ENCODE measurements around the gene SPTB. TPM values are rescaled to one million over a fixed set of nuclear protein-coding genes. Genes with fewer than 3 reads are reported as not detected.

The SPTB gene
- polyA plus RNA-seq, 1 donor from 2014 or later = 0.06 TPM

DNA sequence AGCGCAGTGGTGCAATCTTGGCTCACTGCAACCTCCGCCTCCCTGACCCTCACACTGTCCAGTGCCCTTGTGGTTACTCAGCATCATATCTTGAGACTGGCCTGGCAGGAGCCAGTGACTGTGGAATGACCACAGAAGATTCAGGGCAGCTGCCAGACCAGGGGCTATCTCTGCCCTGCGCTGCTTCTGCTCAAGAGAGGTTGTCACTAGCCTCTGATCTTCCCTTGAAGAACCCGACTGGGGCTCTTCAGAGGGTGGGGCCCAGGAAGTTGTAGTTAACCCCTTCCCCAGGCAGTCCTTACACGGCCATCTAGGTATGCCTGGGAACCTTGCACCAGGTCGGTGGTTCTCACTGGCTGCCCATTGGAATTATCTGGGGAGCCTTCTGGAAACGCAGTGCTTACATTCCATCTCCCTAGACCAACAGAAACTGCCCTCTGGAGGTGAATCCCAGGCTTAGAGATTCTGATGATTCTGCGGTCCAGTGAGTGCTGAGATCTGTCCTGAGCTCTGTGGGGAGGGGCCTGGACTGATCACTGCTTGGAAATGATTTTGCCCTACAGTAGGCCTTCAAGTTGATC is 134.1 kb downstream of the SPTB start:
- Mint-ChIP-seq H3K36me3 (no peaks in the 10 kb centered on the region), H3K4me3 (no peak overlapping the region), H3K4me1 (no peaks in the 10 kb centered on the region), H3K9me3 (no peaks in the 10 kb centered on the region), H3K27me3 (peaks cover 2% of the 10 kb centered on the region), H3K27ac (no peak overlapping the region)

DNA sequence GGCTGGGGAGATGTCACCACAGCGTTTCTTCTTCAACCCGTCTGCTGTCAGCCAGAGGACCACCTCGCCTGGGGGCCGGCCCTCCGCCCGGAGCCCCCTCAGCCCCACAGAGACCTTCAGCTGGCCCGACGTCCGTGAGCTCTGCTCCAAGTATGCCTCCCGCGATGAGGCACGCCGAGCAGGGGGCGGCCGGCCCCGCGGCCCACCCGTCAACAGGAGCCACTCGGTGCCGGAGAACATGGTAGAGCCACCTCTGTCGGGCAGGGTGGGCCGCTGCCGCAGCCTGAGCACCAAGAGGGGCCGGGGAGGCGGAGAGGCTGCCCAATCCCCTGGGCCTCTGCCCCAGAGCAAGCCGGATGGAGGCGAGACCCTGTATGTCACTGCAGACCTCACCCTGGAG is 136.6 kb downstream of the SPTB start:
- Mint-ChIP-seq H3K36me3 (no peaks in the 10 kb centered on the region), H3K4me3 (no peak overlapping the region), H3K4me1 (no peaks in the 10 kb centered on the region), H3K9me3 (no peaks in the 10 kb centered on the region), H3K27me3 (peaks cover 2% of the 10 kb centered on the region), H3K27ac (no peak overlapping the region)

DNA sequence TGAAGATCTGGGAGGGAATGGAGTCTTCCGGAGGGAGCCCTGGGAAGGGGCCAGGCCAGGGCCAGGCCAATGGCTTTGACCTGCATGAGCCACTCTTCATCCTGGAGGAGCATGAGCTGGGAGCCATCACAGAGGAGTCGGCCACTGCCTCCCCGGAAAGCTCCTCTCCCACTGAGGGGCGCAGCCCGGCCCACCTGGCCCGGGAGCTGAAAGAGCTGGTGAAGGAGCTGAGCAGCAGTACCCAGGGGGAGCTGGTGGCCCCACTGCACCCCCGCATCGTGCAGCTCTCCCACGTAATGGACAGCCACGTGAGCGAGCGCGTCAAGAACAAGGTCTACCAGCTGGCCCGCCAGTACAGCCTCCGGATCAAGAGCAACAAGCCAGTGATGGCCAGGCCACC is 137.7 kb downstream of the SPTB start:
- Mint-ChIP-seq H3K27me3 (peaks cover 2% of the 10 kb centered on the region), H3K4me3 (no peak overlapping the region), H3K27ac (no peak overlapping the region), H3K36me3 (no peaks in the 10 kb centered on the region), H3K4me1 (no peaks in the 10 kb centered on the region), H3K9me3 (no peaks in the 10 kb centered on the region)

DNA sequence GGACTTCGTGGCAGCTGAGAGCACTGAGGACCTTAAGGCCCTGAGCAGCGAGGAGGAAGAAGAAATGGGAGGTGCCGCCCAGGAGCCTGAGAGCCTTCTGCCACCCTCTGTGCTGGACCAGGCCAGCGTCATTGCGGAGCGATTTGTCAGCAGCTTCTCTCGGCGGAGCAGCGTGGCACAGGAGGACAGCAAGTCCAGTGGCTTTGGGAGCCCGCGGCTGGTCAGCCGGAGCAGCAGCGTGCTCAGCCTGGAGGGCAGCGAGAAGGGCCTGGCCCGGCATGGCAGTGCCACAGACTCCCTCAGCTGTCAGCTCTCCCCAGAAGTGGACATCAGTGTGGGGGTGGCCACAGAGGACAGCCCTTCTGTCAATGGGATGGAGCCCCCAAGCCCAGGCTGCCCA is 138.5 kb downstream of the SPTB start:
- no peak overlapping the region for H3K27ac Mint-ChIP-seq
- no peak overlapping the region for H3K4me3 Mint-ChIP-seq
- H3K4me1 Mint-ChIP-seq = no peaks in the 10 kb centered on the region
- no peaks in the 10 kb centered on the region for H3K9me3 Mint-ChIP-seq
- H3K36me3 Mint-ChIP-seq = no peaks in the 10 kb centered on the region
- peaks cover 2% of the 10 kb centered on the region for H3K27me3 Mint-ChIP-seq

DNA sequence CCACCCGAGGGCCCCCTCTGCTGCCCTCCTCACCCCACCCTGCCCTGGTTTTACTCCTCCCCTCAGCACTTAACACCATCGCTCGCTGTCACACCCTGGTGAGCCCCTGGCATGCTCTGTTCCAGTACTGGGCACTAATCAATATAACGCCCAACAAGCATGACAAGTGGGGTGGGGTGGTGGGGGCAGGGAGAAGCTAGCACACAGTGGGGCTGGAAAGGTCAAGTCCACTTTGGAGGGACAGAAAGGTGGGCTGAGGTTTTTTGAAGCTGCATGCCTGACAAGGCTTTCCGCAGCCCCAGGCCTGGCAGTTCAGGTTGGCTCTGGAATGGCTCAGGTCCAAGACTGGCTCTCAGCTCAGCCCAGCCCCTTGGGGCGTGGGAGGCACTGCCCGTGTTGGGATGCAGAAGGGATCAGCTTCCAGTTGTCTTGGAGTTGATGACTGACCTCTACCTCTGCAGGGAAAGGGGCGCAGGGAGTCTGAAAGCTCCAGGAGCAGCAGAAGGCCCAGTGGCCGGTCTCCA is 141.4 kb downstream of the SPTB start:
- H3K27me3 Mint-ChIP-seq = peaks cover 2% of the 10 kb centered on the region
- no peaks in the 10 kb centered on the region for H3K9me3 Mint-ChIP-seq
- H3K27ac Mint-ChIP-seq = no peak overlapping the region
- H3K36me3 Mint-ChIP-seq = no peaks in the 10 kb centered on the region
- H3K4me3 Mint-ChIP-seq = no peak overlapping the region
- H3K4me1 Mint-ChIP-seq = no peaks in the 10 kb centered on the region

DNA sequence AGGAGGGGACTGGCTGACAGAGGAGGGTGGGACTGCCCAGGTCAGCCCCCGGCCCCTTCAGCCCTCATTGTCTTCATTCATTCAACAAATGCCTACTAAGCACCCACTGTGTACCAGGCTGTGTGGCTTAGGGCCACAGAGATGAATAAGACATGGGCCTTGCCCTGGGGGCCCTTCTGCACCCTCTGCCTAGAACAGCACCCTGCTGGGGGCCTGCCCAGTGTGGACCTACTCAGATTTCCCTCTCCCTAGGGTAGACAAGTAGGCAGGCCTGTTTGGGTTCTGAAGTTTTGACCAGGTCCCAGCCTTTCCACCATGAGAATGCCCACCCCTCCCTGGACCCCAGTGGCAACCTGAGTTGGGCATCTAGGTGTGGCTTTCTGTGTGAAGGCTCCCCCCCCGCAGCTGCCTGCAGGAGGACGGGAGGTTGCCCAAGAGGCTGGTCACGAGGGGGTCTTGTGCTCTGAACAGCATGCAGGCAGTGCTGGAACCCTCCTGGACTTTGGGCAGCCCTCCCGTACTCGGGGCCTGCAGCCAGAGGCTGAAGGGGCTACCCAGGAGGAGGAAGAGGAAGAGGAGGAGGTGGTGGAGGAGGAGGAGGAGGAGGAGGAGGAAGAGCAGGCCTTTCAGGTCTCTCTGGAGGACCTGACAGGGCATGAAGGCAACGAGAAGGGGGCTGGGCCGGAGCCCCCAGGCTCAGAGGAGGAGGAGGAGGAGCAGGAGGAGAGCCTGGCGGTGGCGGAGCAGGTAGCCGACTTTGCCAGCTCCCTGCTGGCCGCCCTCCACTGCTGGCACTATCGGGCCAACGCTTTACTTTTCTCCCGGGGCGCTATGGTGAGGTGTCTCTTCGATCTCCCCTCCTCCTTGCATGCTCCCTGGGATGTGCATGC is 142.1 kb downstream of the SPTB start:
- H3K27ac Mint-ChIP-seq = no peak overlapping the region
- H3K27me3 Mint-ChIP-seq = peaks cover 2% of the 10 kb centered on the region
- no peaks in the 10 kb centered on the region for H3K9me3 Mint-ChIP-seq
- no peaks in the 10 kb centered on the region for H3K4me1 Mint-ChIP-seq
- no peaks in the 10 kb centered on the region for H3K36me3 Mint-ChIP-seq
- no peak overlapping the region for H3K4me3 Mint-ChIP-seq

DNA sequence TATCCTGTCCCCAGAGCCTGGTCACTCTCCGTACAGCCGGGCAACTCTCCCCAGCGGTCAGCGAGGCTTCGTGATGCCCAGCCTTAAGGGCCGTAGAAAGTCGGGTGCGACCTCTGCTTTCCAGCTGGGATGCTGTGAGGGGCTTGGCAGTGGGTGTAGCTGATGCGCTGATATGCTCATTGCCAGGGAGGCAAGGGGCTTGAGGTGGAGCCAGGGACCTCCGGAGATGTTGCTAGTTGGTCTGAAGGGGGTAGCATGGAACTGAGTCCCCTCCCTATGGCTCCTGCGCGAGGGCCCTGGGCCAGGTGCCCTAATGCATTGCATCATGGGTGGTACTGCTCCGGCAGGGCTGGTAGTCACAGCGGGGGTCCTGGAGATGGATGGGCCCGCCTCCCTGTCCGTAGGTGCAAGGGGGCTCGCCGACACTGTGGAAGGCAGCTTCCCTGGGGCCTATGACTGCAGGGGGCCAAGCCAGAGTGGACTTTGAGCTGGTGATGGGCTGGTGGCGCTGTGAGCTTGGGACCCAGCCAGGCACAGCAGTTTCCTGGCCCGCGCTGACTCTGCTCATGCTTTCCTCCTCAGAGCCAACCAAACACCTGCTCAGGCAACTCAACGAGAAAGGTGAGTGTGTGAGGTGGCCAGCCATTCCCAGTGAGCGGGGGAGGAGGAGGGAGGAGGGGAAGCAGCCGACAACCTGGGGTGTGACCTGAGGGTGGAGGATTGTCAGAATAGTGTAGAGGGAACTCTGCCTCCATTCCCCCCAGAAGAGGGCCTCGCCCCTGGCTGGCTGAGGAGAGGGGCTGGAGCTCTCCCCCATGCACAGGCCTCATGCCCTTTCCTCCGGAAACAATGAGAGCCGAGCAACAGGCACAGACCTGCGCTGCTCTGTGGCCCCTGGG is 143.2 kb downstream of the SPTB start:
- Mint-ChIP-seq H3K9me3 (no peaks in the 10 kb centered on the region), H3K27me3 (no peaks in the 10 kb centered on the region), H3K27ac (no peak overlapping the region), H3K36me3 (no peaks in the 10 kb centered on the region), H3K4me3 (no peak overlapping the region), H3K4me1 (no peaks in the 10 kb centered on the region)

DNA sequence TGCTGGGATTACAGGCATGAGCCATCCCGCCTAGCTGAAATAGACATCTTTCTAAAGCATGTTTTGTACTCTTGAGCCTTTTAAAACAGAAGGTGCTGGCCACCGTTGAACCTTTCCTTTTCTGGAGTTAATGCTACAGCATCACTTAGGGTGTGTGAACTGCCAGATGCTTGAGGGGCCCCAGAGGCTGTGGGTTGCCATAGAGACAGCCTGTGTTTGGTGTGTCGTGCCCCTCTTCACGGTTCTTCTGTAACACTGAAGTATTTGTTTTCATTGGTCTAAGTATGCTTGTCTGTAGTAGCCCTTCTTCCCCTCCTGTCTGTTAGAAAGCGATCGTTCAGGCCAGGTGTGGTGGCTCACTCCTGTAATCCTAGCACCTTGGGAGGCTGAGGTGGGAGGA is 144.7 kb downstream of the SPTB start:
- no peaks in the 10 kb centered on the region for H3K4me1 Mint-ChIP-seq
- H3K36me3 Mint-ChIP-seq = no peaks in the 10 kb centered on the region
- H3K9me3 Mint-ChIP-seq = no peaks in the 10 kb centered on the region
- no peaks in the 10 kb centered on the region for H3K27me3 Mint-ChIP-seq
- no peak overlapping the region for H3K4me3 Mint-ChIP-seq
- H3K27ac Mint-ChIP-seq = no peak overlapping the region

DNA sequence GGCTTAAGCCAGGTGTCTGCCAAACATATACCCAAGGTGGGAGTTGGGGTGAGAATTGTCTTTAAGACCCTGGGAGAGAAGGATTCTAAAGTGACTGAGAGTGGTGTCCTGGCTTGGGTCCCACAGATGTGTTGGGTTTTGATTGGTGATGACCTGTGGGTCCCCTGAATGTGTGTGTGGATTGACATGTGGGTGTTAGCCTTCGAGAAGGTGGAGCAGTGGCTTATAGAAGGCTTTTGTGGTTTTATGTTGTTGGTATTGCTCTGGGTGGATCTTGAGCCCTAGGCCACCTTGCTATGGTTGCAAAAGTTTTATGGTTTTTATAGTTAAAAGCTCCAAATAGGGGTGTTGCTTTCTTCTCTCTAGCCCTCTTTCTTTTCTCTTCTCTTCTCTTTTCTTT is 145.8 kb downstream of the SPTB start:
- Mint-ChIP-seq H3K27ac (no peak overlapping the region), H3K4me3 (no peak overlapping the region), H3K9me3 (no peaks in the 10 kb centered on the region), H3K4me1 (no peaks in the 10 kb centered on the region), H3K27me3 (no peaks in the 10 kb centered on the region), H3K36me3 (no peaks in the 10 kb centered on the region)

DNA sequence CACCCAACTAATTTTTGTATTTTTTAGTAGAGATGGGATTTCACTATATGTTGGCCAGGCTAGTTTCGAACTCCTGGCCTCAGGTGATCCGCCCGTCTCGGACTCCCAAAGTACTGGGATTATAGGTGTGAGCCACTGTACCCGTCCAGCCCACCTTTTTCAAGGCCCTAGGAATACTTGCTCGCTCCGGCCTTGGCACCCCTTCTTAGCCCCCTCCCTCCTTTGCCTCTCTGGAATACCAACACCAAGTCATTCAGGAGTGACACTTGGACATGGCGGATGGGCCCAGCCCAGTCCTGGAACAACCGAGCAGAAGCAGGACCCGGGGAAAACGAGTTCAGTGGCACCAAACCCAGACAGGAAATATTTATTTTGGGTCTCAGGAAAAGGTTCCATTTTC is 146.4 kb downstream of the SPTB start:
- no peaks in the 10 kb centered on the region for H3K36me3 Mint-ChIP-seq
- H3K27me3 Mint-ChIP-seq = no peaks in the 10 kb centered on the region
- peaks cover 0 to 1% (median 0%) of the 10 kb centered on the region in 3 donors for H3K4me1 Mint-ChIP-seq
- no peak overlapping the region for H3K4me3 Mint-ChIP-seq
- no peaks in the 10 kb centered on the region for H3K9me3 Mint-ChIP-seq
- no peak overlapping the region for H3K27ac Mint-ChIP-seq

DNA sequence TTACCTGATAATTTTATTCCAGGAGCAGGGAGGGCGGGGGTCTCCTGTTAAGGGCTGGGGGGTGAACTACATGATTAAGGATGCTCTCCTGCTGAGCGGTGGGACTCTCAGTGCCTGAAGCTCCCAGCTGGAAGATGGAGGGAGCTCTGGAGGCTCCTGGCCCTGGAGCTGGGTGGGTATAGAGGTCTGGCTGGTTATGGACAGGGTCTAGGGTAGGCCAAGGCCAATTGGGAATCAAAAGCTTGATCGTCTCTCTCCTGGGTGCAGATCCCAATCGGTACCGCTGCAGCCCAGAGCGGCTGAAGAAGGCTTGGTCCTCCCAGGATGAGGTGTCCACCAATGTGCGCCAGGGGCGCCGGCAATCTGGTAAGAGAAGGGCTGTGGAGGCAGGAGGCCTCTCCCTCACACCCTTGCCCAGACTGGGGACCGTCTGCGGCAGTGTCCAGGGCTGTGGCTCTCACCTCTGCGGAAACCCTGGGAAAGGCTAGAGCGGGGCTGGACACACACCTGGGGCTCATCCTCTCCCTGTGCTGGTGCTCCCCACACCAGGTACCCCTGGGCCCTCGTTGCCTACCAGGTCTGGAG is 147.1 kb downstream of the SPTB start:
- Mint-ChIP-seq H3K4me1 (peaks cover 0 to 1% (median 0%) of the 10 kb centered on the region in 3 donors), H3K36me3 (no peaks in the 10 kb centered on the region), H3K4me3 (no peak overlapping the region), H3K27me3 (no peaks in the 10 kb centered on the region), H3K27ac (no peak overlapping the region), H3K9me3 (no peaks in the 10 kb centered on the region)

DNA sequence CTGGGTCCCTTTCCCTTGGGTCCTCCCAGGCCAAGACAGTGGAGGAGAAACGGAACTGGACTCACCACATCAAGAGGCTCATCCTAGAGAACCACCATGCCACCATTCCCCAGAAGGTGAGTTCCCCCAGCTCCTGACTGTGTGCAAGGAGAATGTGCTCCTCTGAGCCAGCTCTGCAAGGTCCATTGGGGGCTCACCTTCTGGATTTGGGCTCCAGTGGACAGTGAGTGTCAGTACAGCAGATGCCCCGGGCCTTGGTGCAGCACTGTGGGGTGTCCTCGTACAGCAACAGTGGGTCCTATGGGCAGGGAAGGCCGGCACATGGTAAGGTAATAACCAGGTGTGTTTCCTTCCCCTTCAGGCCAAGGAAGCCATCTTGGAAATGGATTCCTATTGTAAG is 147.6 kb downstream of the SPTB start:
- H3K9me3 Mint-ChIP-seq = no peaks in the 10 kb centered on the region
- H3K36me3 Mint-ChIP-seq = no peaks in the 10 kb centered on the region
- peaks cover 0 to 1% (median 0%) of the 10 kb centered on the region in 3 donors for H3K4me1 Mint-ChIP-seq
- no peak overlapping the region for H3K4me3 Mint-ChIP-seq
- no peak overlapping the region for H3K27ac Mint-ChIP-seq
- H3K27me3 Mint-ChIP-seq = no peaks in the 10 kb centered on the region

DNA sequence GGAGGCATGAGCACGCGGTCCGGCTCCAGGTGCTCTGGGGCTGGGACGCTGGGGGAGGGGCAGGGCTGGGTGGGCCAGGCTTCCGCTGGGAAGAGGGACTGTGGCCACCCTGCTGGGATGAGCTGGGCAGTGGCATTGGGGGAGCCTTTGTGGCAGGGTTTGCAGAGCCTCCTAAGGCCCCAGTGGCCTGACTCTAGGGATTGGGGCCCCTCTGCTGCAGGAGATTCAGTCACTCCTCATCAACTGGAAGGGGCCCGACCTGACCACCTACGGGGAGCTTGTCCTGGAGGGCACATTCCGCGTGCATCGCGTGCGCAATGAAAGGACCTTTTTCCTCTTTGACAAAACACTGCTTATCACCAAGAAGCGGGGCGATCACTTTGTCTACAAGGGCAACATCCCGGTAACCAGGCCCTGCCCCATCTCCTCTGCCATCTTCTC is 148.5 kb downstream of the SPTB start:
- H3K36me3 Mint-ChIP-seq = no peaks in the 10 kb centered on the region

DNA sequence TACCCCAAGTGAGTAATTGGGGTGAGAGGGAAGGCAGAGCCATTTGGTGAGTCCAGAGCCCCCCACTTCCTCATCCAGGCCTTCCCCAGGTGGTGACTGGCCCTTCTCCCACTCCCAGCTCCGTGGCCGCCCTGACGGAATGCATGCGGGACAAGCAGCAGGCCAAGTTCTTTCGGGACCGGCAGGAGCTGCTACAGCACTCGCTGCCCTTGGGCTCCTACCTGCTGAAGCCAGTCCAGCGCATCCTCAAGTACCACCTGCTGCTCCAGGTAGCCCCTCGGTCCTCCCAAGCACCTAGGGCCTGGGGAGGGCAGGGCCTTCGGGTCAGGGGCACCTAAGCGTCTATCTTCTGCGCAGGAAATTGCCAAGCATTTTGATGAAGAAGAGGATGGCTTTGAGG is 149.0 kb downstream of the SPTB start:
- Mint-ChIP-seq H3K9me3 (no peaks in the 10 kb centered on the region), H3K36me3 (no peaks in the 10 kb centered on the region), H3K4me3 (no peak overlapping the region), H3K4me1 (peaks cover 0 to 2% (median 1%) of the 10 kb centered on the region in 3 donors), H3K27me3 (peaks cover 5% of the 10 kb centered on the region), H3K27ac (no peak overlapping the region)

More for the DNA sequence above, 148.5 kb downstream of the SPTB start:
- Mint-ChIP-seq H3K27me3 (peaks cover 5% of the 10 kb centered on the region), H3K4me1 (peaks cover 0 to 1% (median 0%) of the 10 kb centered on the region in 3 donors), H3K4me3 (no peak overlapping the region), H3K9me3 (no peaks in the 10 kb centered on the region), H3K27ac (no peak overlapping the region)

DNA sequence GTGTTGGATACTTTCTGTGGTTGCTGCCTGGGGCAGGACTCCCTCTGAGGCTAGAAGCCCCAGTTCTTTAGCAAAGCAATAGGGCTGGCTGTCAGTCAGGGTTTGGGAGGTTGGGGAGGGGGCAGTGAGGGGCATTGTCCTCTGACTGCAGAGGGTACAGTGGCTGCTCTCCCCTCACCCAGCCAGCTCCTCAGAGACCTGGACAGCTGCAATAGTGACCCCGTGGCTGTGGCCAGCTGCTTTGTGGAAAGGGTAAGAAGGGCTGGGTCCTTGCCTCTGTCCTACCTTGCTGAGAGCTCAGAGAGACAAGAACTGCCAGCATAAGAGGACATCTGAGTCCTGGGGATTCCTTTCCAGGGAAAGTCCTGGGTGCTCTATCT is 149.7 kb downstream of the SPTB start:
- H3K9me3 Mint-ChIP-seq = no peaks in the 10 kb centered on the region
- no peak overlapping the region for H3K27ac Mint-ChIP-seq
- H3K4me1 Mint-ChIP-seq = peaks cover 0 to 2% (median 1%) of the 10 kb centered on the region in 3 donors
- no peaks in the 10 kb centered on the region for H3K36me3 Mint-ChIP-seq
- H3K27me3 Mint-ChIP-seq = peaks cover 5% of the 10 kb centered on the region
- peak overlapping the region in 1 of 4 donors; percentile 39 for H3K4me3 Mint-ChIP-seq
